Anterior cingulate cortex (tissue), 58 donors: ENCODE measurements around the gene VSIG10.
"Not testable (repeated sequence)": the region's sequence is repeated elsewhere in the genome, so short reads cannot be mapped to it uniquely, and the experiment has no call there.

ENCODE experiments used
- DNase-seq, 58 donors: peaks; one replicate each; lab custom pipeline; 2025; lab: John Stamatoyannopoulos, UW

Gene VSIG10

GRCh38 chr12:118119449-118119879 is 15.7 kb upstream of the VSIG10 start:
- no peak for DNase-seq

GRCh38 chr12:118109088-118109487 is 5.3 kb upstream of the VSIG10 start:
- DNase-seq, result no peak

- no peak for DNase-seq
Observed at GRCh38 chr12:118107694-118108093, 3.9 kb upstream of the VSIG10 start.

- DNase-seq, result no peak
Observed at GRCh38 chr12:118107011-118107410, 3.2 kb upstream of the VSIG10 start.

- peak in 9 of 58 donors; percentile 6 to 52 (median 24) for DNase-seq
Observed at GRCh38 chr12:118103201-118103600, 610 bp downstream of the VSIG10 start.

GRCh38 chr12:118102609-118103008 is 1.2 kb downstream of the VSIG10 start:
- no peak for DNase-seq

- no peak for DNase-seq
Observed at GRCh38 chr12:118102070-118102469, 1.7 kb downstream of the VSIG10 start.

- no peak for DNase-seq
Observed at GRCh38 chr12:118101051-118101450, 2.8 kb downstream of the VSIG10 start.

- DNase-seq, result no peak
Observed at GRCh38 chr12:118098911-118099671, 4.7 kb downstream of the VSIG10 start.

GRCh38 chr12:118098401-118098800 is 5.4 kb downstream of the VSIG10 start:
- no peak for DNase-seq

GRCh38 chr12:118094039-118094438 is 9.8 kb downstream of the VSIG10 start:
- DNase-seq, result no peak

- no peak for DNase-seq
Observed at GRCh38 chr12:118089782-118090181, 14.0 kb downstream of the VSIG10 start.

GRCh38 chr12:118082161-118082560 is 21.6 kb downstream of the VSIG10 start:
- DNase-seq, result no peak

GRCh38 chr12:118081521-118081920 is 22.3 kb downstream of the VSIG10 start:
- not testable (repeated sequence) for DNase-seq

GRCh38 chr12:118073768-118074167 is 30.0 kb downstream of the VSIG10 start:
- no peak for DNase-seq

GRCh38 chr12:118070650-118071049 is 33.2 kb downstream of the VSIG10 start:
- no peak for DNase-seq

GRCh38 chr12:118068445-118068844 is 35.4 kb downstream of the VSIG10 start:
- DNase-seq, result no peak

- no peak for DNase-seq
Observed at GRCh38 chr12:118065380-118065779, 38.4 kb downstream of the VSIG10 start.

- DNase-seq, result no peak
Observed at GRCh38 chr12:118064608-118065007, 39.2 kb downstream of the VSIG10 start.

GRCh38 chr12:118063576-118064391 is 40.0 kb downstream of the VSIG10 start:
- DNase-seq, result no peak
